GM21515 (cell line): ENCODE data around the gene TRIM67.
"Not testable (repeated sequence)": the region's sequence is repeated elsewhere in the genome, so short reads cannot be mapped to it uniquely, and the experiment has no call there.

Experiments
- ATAC-seq: cut with Tn5 transposase; IDR thresholded peaks from one replicate; pipeline ENCODE4 v1.9.1; 2021; ENCODE audit not compliant: unreplicated experiment

TRIM67 gene

GRCh38 chr1:231157311-231157710, 4.5 kb upstream of the TRIM67 start:
- no peak for ATAC-seq

GRCh38 chr1:231158141-231158540, 3.7 kb upstream of the TRIM67 start:
- ATAC-seq: not testable (repeated sequence)

- ATAC-seq: no peak
Observed at GRCh38 chr1:231159202-231159962, 2.5 kb upstream of the TRIM67 start.

GRCh38 chr1:231159963-231160761, 1.7 kb upstream of the TRIM67 start:
- ATAC-seq: no peak

- no peak for ATAC-seq
Observed at GRCh38 chr1:231160895-231161666, 777 bp upstream of the TRIM67 start.

- ATAC-seq: no peak
Observed at GRCh38 chr1:231162297-231162969, 575 bp downstream of the TRIM67 start.

GRCh38 chr1:231162970-231163829, 1.3 kb downstream of the TRIM67 start:
- ATAC-seq: no peak

GRCh38 chr1:231163830-231164427, 2.1 kb downstream of the TRIM67 start:
- ATAC-seq: no peak

- ATAC-seq: no peak
Observed at GRCh38 chr1:231165371-231165770, 3.5 kb downstream of the TRIM67 start.

- no peak for ATAC-seq
Observed at GRCh38 chr1:231166398-231166797, 4.5 kb downstream of the TRIM67 start.

- no peak for ATAC-seq
Observed at GRCh38 chr1:231170875-231171274, 9.0 kb downstream of the TRIM67 start.

GRCh38 chr1:231171623-231172197, 9.9 kb downstream of the TRIM67 start:
- no peak for ATAC-seq

- no peak for ATAC-seq
Observed at GRCh38 chr1:231172411-231172810, 10.6 kb downstream of the TRIM67 start.

GRCh38 chr1:231176421-231176820, 14.6 kb downstream of the TRIM67 start:
- ATAC-seq: no peak

- ATAC-seq: no peak
Observed at GRCh38 chr1:231177226-231177625, 15.4 kb downstream of the TRIM67 start.

- no peak for ATAC-seq
Observed at GRCh38 chr1:231177936-231178335, 16.1 kb downstream of the TRIM67 start.

GRCh38 chr1:231178970-231179369, 17.1 kb downstream of the TRIM67 start:
- no peak for ATAC-seq

GRCh38 chr1:231180034-231180433, 18.2 kb downstream of the TRIM67 start:
- no peak for ATAC-seq

GRCh38 chr1:231181271-231181670, 19.4 kb downstream of the TRIM67 start:
- ATAC-seq: no peak
